ENCODE measurements around the gene GALNT6.

The GALNT6 gene

DNA sequence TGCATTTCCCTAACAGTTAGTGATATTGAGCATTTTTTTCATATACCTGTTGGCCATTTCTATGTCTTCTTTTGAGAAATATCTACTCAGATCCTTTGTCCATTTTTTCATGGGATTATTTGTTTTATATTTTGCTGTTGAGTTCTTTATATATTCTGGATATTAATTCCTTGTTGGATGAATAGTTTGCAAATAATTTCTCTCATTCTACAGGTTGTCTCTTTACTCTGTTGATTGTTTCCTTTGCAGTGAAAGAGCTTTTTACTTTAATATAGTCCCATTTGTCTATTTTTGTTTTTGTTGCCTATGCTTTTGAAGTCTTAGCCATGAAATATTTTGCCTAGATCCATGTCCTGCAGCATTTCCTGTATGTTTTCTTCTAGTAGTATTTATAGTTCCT lies 21.9 kb upstream of the GALNT6 start:
- Histone ChIP-seq H2BK120ac (ENCODE audit: low read depth, low read length) (no peak overlapping the region), H4K91ac (ENCODE audit: low read length) (no peak overlapping the region), H3K18ac (ENCODE audit: low read depth in 1 of 2, low read length in 2 of 2) (no peak overlapping the region), H3K79me1 (replicated peaks; ENCODE audit: low read length, poor library complexity, severe bottlenecking) (no peaks in the 10 kb centered on the region), H3K36me3 (ENCODE audit: control insufficient read depth in 1 of 2, insufficient read depth in 2 of 2, low read depth in 1 of 2, low read length in 2 of 2) (no peaks in the 10 kb centered on the region), H4K8ac (ENCODE audit: low read length) (no peak overlapping the region), H3K14ac (ENCODE audit: low read length in 2 of 2) (no peak overlapping the region), H3K27me3 (ENCODE audit: control insufficient read depth in 1 of 2, insufficient read depth in 1 of 2, low read length in 2 of 2) (peaks cover 4 to 5% of the 10 kb centered on the region in 2 experiments), H2AK5ac (ENCODE audit: low read length, severe bottlenecking) (no peak overlapping the region), H2BK15ac (ENCODE audit: low read depth, poor library complexity, severe bottlenecking) (no peak overlapping the region), H2BK5ac (ENCODE audit: low read depth, low read length, poor library complexity, severe bottlenecking) (no peak overlapping the region), H3K9me3 (ENCODE audit: control insufficient read depth, low read length) (no peaks in the 10 kb centered on the region), H3K4me1 (ENCODE audit: control insufficient read depth, insufficient read depth, low read depth, low read length) (no peaks in the 10 kb centered on the region), H2AFZ (ENCODE audit: low read depth, low read length) (no peak overlapping the region), H3K4me3 (ENCODE audit: insufficient read depth in 1 of 2, low read depth in 1 of 2, low read length in 2 of 2) (no peak overlapping the region), H3K4ac (ENCODE audit: low read depth in 1 of 2, low read length in 2 of 2) (no peak overlapping the region), H3K9ac (ENCODE audit: low read length) (no peak overlapping the region), H3K4me2 (ENCODE audit: low read length, poor library complexity, severe bottlenecking) (no peak overlapping the region), H3K23ac (ENCODE audit: low read length in 2 of 2) (no peak overlapping the region), H2BK12ac (ENCODE audit: low read length in 2 of 2) (no peak overlapping the region), H3K27ac (ENCODE audit: low read length, poor library complexity, severe bottlenecking) (no peak overlapping the region)
- no peak for DNase-seq

DNA sequence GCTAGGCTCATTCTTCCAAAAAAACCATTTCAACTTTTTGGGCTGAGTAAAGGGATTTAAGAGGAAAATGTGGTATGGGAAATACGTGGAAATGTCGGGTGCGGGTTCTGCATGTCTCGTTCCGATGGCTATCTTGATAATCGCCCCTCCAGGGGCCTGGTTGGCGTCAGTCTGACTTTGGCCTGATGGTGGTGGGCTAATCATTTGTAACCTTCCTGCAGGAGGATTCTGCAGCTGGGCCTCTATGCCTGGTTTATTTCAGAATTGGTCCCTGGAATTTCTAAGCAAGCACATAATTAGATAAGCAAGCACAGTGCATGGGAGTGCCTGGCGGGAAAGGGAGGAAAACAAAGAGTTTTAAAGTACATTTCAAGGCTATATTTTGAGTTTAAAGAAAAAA lies 18.6 kb upstream of the GALNT6 start:
- Histone ChIP-seq H3K79me1 (replicated peaks; ENCODE audit: low read length, poor library complexity, severe bottlenecking) (no peaks in the 10 kb centered on the region), H2BK120ac (ENCODE audit: low read depth, low read length) (no peak overlapping the region), H2BK12ac (ENCODE audit: low read length in 2 of 2) (no peak overlapping the region), H3K27ac (ENCODE audit: low read length, poor library complexity, severe bottlenecking) (no peak overlapping the region), H3K9ac (ENCODE audit: low read length) (no peak overlapping the region), H2BK5ac (ENCODE audit: low read depth, low read length, poor library complexity, severe bottlenecking) (no peak overlapping the region), H3K18ac (ENCODE audit: low read depth in 1 of 2, low read length in 2 of 2) (no peak overlapping the region), H3K4me1 (ENCODE audit: control insufficient read depth, insufficient read depth, low read depth, low read length) (no peaks in the 10 kb centered on the region), H4K8ac (ENCODE audit: low read length) (no peak overlapping the region), H3K4me2 (ENCODE audit: low read length, poor library complexity, severe bottlenecking) (no peak overlapping the region), H4K91ac (ENCODE audit: low read length) (no peak overlapping the region), H3K4me3 (ENCODE audit: insufficient read depth in 1 of 2, low read depth in 1 of 2, low read length in 2 of 2) (no peak overlapping the region), H3K23ac (ENCODE audit: low read length in 2 of 2) (no peak overlapping the region), H3K9me3 (ENCODE audit: control insufficient read depth, low read length) (no peaks in the 10 kb centered on the region), H2AFZ (ENCODE audit: low read depth, low read length) (no peak overlapping the region), H2AK5ac (ENCODE audit: low read length, severe bottlenecking) (no peak overlapping the region), H3K4ac (ENCODE audit: low read depth in 1 of 2, low read length in 2 of 2) (no peak overlapping the region), H2BK15ac (ENCODE audit: low read depth, poor library complexity, severe bottlenecking) (no peak overlapping the region), H3K36me3 (ENCODE audit: control insufficient read depth in 1 of 2, insufficient read depth in 2 of 2, low read depth in 1 of 2, low read length in 2 of 2) (no peaks in the 10 kb centered on the region), H3K27me3 (ENCODE audit: control insufficient read depth in 1 of 2, insufficient read depth in 1 of 2, low read length in 2 of 2) (peaks cover 0 to 3% of the 10 kb centered on the region in 2 experiments), H3K14ac (ENCODE audit: low read length in 2 of 2) (no peak overlapping the region)
- peak; percentile 17 for DNase-seq
- WGBS, result 40% methylated on average over 7 of the region's 8 CpGs

DNA sequence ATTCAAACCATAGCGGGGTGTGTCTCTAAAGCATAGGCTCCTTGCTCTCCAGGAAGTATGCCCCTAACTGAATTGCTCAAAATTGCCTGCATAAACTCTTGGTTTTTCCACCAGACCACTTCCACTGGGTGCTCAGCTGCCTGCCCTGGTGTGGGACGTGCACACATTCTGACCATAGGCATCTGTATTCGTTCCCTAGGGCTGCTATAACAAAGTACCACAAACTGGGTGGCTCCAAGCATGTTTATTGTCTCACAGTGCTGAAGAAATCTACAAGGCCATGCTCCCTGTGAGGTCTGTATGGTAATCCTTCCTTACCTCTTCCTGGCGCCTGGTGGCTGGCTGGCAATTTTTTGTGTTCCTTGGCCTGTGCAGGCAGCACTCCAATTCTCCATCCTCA lies 16.4 kb upstream of the GALNT6 start:
- WGBS, result 62% methylated on average over 4 of the region's 4 CpGs
- H3K18ac ChIP-seq (ENCODE audit: low read depth in 1 of 2, low read length in 2 of 2), result no peak overlapping the region
- no peak overlapping the region for H2AK5ac ChIP-seq (ENCODE audit: low read length, severe bottlenecking)
- no peak overlapping the region for H2AFZ ChIP-seq (ENCODE audit: low read depth, low read length)
- no peak overlapping the region for H2BK120ac ChIP-seq (ENCODE audit: low read depth, low read length)
- H3K23ac ChIP-seq (ENCODE audit: low read length in 2 of 2), result no peak overlapping the region
- no peak overlapping the region for H3K27ac ChIP-seq (ENCODE audit: low read length, poor library complexity, severe bottlenecking)
- no peaks in the 10 kb centered on the region for H3K4me1 ChIP-seq (ENCODE audit: control insufficient read depth, insufficient read depth, low read depth, low read length)
- no peak overlapping the region for H4K91ac ChIP-seq (ENCODE audit: low read length)
- no peak for DNase-seq
- H3K36me3 ChIP-seq (ENCODE audit: control insufficient read depth in 1 of 2, insufficient read depth in 2 of 2, low read depth in 1 of 2, low read length in 2 of 2), result no peaks in the 10 kb centered on the region
- H3K79me1 ChIP-seq (replicated peaks; ENCODE audit: low read length, poor library complexity, severe bottlenecking), result no peaks in the 10 kb centered on the region
- H3K9ac ChIP-seq (ENCODE audit: low read length), result no peak overlapping the region
- H3K4ac ChIP-seq (ENCODE audit: low read depth in 1 of 2, low read length in 2 of 2), result no peak overlapping the region
- H2BK15ac ChIP-seq (ENCODE audit: low read depth, poor library complexity, severe bottlenecking), result no peak overlapping the region
- no peak overlapping the region for H3K14ac ChIP-seq (ENCODE audit: low read length in 2 of 2)
- no peaks in the 10 kb centered on the region for H3K9me3 ChIP-seq (ENCODE audit: control insufficient read depth, low read length)
- H3K27me3 ChIP-seq (ENCODE audit: control insufficient read depth in 1 of 2, insufficient read depth in 1 of 2, low read length in 2 of 2), result peaks cover 0 to 4% of the 10 kb centered on the region in 2 experiments
- no peak overlapping the region for H2BK5ac ChIP-seq (ENCODE audit: low read depth, low read length, poor library complexity, severe bottlenecking)
- no peak overlapping the region for H2BK12ac ChIP-seq (ENCODE audit: low read length in 2 of 2)
- no peak overlapping the region for H3K4me3 ChIP-seq (ENCODE audit: insufficient read depth in 1 of 2, low read depth in 1 of 2, low read length in 2 of 2)
- H3K4me2 ChIP-seq (ENCODE audit: low read length, poor library complexity, severe bottlenecking), result no peak overlapping the region
- no peak overlapping the region for H4K8ac ChIP-seq (ENCODE audit: low read length)

DNA sequence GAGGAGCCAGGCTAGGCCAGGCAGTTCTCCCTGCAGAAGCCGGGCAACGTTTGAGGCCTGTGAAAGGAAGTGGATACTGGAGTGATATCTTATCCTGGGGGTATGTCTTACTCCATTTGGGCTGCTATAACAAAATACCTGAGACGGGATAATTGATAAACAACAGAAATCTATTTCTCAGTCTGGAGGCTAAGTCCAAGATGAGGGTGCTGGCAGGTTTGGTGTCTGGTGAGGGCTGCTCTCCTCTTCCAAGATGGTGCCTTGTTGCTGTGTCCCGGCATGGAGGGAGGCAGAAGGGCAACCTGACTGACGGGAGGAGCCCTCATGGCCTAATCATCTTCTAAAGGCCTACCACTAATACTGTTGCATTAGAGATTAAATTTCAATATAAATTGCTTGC lies 15.7 kb upstream of the GALNT6 start:
- Histone ChIP-seq H2BK120ac (ENCODE audit: low read depth, low read length) (no peak overlapping the region), H3K18ac (ENCODE audit: low read depth in 1 of 2, low read length in 2 of 2) (no peak overlapping the region), H2AK5ac (ENCODE audit: low read length, severe bottlenecking) (no peak overlapping the region), H3K4me2 (ENCODE audit: low read length, poor library complexity, severe bottlenecking) (no peak overlapping the region), H3K9ac (ENCODE audit: low read length) (no peak overlapping the region), H3K23ac (ENCODE audit: low read length in 2 of 2) (no peak overlapping the region), H3K27me3 (ENCODE audit: control insufficient read depth in 1 of 2, insufficient read depth in 1 of 2, low read length in 2 of 2) (peaks cover 0 to 4% of the 10 kb centered on the region in 2 experiments), H3K4me3 (ENCODE audit: insufficient read depth in 1 of 2, low read depth in 1 of 2, low read length in 2 of 2) (no peak overlapping the region), H4K91ac (ENCODE audit: low read length) (no peak overlapping the region), H3K79me1 (replicated peaks; ENCODE audit: low read length, poor library complexity, severe bottlenecking) (no peaks in the 10 kb centered on the region), H3K14ac (ENCODE audit: low read length in 2 of 2) (no peak overlapping the region), H4K8ac (ENCODE audit: low read length) (no peak overlapping the region), H3K9me3 (ENCODE audit: control insufficient read depth, low read length) (no peaks in the 10 kb centered on the region), H3K4me1 (ENCODE audit: control insufficient read depth, insufficient read depth, low read depth, low read length) (no peaks in the 10 kb centered on the region), H3K36me3 (ENCODE audit: control insufficient read depth in 1 of 2, insufficient read depth in 2 of 2, low read depth in 1 of 2, low read length in 2 of 2) (no peaks in the 10 kb centered on the region), H2BK5ac (ENCODE audit: low read depth, low read length, poor library complexity, severe bottlenecking) (no peak overlapping the region), H2AFZ (ENCODE audit: low read depth, low read length) (no peak overlapping the region), H2BK15ac (ENCODE audit: low read depth, poor library complexity, severe bottlenecking) (no peak overlapping the region), H3K27ac (ENCODE audit: low read length, poor library complexity, severe bottlenecking) (no peak overlapping the region), H2BK12ac (ENCODE audit: low read length in 2 of 2) (no peak overlapping the region), H3K4ac (ENCODE audit: low read depth in 1 of 2, low read length in 2 of 2) (no peak overlapping the region)
- WGBS, result 94% methylated on average over 4 of the region's 5 CpGs
- no peak for DNase-seq
